ENCODE data around the gene FKBP1A. TPM values are rescaled to one million over a fixed set of nuclear protein-coding genes. Genes with fewer than 3 reads are reported as not detected.

Gene FKBP1A
- total RNA-seq, 1 donor from 2014 or later, result 183 TPM

DNA sequence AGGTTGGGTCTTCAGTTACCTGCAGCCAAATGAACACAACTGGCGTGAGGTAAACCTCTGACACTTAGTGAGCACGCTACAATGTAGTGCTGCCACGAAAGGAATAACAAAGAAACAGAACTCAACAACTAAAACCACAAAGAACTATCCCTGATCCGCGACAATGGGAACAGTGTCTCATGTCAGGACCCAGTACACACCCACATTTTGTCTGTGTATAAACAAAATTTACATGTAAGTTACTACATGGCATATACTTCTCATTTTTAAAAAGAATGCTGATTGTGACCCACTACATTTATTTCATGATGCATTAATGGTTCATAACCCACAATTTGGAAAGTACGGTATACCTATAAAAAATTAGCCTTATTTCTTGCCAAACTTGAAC is 14.1 kb downstream of the FKBP1A start:
- H3K4me1 Mint-ChIP-seq (ENCODE audit: low read depth), result peaks cover 58% of the 10 kb centered on the region
- H3K27me3 Mint-ChIP-seq (ENCODE audit: low read depth), result no peaks in the 10 kb centered on the region
- H3K4me3 Mint-ChIP-seq (ENCODE audit: unreplicated experiment), result no peak overlapping the region
- no peaks in the 10 kb centered on the region for H3K9me3 Mint-ChIP-seq (ENCODE audit: low read depth)
- no peaks in the 10 kb centered on the region for H3K36me3 Mint-ChIP-seq (ENCODE audit: low read depth)
- no peak for DNase-seq (ENCODE audit: low spot score)
- H3K27ac Mint-ChIP-seq (ENCODE audit: unreplicated experiment), result no peak overlapping the region
- TF ChIP-seq, protein P1, sequence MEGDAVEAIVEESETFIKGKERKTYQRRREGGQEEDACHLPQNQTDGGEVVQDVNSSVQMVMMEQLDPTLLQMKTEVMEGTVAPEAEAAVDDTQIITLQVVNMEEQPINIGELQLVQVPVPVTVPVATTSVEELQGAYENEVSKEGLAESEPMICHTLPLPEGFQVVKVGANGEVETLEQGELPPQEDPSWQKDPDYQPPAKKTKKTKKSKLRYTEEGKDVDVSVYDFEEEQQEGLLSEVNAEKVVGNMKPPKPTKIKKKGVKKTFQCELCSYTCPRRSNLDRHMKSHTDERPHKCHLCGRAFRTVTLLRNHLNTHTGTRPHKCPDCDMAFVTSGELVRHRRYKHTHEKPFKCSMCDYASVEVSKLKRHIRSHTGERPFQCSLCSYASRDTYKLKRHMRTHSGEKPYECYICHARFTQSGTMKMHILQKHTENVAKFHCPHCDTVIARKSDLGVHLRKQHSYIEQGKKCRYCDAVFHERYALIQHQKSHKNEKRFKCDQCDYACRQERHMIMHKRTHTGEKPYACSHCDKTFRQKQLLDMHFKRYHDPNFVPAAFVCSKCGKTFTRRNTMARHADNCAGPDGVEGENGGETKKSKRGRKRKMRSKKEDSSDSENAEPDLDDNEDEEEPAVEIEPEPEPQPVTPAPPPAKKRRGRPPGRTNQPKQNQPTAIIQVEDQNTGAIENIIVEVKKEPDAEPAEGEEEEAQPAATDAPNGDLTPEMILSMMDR (IDR thresholded peaks at IDR 0.05), result no peak

DNA sequence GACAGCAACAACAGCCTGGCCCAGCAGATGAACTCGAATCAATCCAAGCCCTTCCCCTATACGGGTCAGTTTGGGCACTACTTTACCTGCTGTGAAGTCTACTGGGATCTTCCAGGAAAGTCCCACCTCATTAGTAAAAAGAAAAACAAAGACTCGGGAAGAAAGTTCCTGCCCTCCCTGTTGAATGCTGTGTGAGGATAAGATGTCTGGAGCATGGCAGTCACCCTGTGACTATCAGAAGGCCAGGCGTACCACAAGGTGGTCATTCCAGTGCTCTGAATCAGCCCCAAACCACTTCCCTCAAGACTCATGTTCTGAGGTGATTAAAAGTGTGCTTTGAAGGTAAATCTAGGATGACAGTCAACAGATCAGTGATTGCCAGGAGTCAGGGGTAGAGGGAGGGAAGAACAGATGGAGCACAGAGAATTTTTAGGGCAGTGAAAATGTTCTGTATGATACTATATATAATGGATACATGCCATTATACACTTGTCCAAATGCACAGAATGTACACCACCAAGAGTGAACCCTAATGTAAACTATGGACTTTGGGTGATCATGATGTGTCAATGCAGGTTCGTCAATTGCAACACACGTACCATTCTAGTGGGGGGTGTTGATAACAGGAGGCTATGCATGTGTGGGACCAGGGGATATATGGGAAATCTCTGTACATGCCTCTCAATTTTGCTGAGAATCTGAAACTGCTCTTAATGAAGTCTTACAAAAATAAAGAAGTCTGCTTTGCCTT is 14.7 kb downstream of the FKBP1A start:
- no peaks in the 10 kb centered on the region for H3K27me3 Mint-ChIP-seq (ENCODE audit: low read depth)
- H3K36me3 Mint-ChIP-seq (ENCODE audit: low read depth), result no peaks in the 10 kb centered on the region
- peaks cover 58% of the 10 kb centered on the region for H3K4me1 Mint-ChIP-seq (ENCODE audit: low read depth)
- H3K27ac Mint-ChIP-seq (ENCODE audit: unreplicated experiment), result peak overlapping the region; percentile 42
- TF ChIP-seq, protein P1 (IDR thresholded peaks at IDR 0.05), result no peak
- H3K4me3 Mint-ChIP-seq (ENCODE audit: unreplicated experiment), result no peak overlapping the region
- H3K9me3 Mint-ChIP-seq (ENCODE audit: low read depth), result no peaks in the 10 kb centered on the region
- DNase-seq (ENCODE audit: low spot score), result no peak

DNA sequence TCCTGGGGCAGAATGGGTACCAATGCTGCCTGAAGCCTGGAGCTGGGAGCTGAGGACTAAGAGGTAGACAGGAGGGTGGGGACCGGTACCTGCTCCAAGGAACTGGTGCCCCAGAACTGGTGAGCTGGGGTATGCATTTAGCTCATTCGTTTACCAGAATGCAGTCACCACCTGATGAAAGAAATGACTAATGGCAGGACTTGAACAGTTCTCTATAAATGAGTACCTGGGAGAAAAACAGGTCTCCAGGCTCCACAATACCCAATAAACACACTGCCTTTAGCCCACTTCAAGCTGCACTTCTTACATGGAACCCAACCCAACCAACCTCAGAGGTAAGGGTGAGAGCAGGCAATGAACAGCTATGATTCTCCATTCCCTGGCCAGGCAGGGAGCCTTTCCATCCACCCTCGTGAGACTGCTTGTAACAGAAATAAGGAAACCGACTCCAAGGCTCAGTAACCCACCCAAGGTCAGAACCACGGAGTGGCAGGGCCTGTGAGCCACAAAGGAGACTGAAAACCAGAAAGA is 15.4 kb downstream of the FKBP1A start:
- TF ChIP-seq, protein P1 (IDR thresholded peaks at IDR 0.05), result no peak
- H3K4me1 Mint-ChIP-seq (ENCODE audit: low read depth), result peaks cover 60% of the 10 kb centered on the region
- no peak overlapping the region for H3K4me3 Mint-ChIP-seq (ENCODE audit: unreplicated experiment)
- no peak for DNase-seq (ENCODE audit: low spot score)
- peaks cover 3% of the 10 kb centered on the region for H3K36me3 Mint-ChIP-seq (ENCODE audit: low read depth)
- H3K27me3 Mint-ChIP-seq (ENCODE audit: low read depth), result no peaks in the 10 kb centered on the region
- H3K9me3 Mint-ChIP-seq (ENCODE audit: low read depth), result no peaks in the 10 kb centered on the region
- H3K27ac Mint-ChIP-seq (ENCODE audit: unreplicated experiment), result peak overlapping the region; percentile 42

DNA sequence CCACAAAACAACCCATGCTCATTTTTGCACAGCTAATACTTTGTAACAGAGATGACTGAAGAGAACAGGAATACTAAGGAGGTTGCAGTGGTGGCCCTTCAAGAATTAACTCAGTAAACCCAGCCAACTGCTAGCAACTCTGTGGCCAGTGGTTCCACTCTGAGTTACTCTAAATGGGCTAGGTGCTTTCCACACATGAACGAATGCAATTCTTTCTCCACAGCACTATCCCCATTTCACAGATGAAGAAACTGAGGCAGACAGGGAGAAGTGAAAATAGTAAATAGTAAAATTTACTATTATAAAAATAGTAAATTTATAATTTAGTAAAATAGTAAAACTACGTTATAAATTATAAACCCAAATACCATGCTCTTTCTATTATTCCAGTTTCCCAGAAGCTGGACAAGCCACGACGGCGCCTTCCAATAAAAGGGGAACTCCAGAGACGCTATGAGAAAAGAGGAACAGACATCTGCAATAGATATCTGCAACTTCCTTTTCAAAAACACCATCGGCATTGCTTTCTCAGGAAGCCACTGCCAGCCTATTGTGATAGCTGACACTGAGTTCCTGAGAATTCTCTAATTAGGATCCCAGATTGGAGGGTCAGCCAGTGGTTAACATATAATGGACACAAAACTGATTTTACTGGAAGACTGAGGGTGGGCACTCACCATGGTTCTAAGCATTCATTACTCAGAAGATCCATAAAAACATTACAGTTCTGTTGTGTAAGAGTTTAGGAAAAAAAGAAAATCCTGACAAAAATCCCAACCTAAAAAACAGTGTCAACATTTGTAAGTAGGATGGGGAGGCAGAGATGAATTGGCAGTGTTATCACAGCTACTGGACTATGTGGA is 16.2 kb downstream of the FKBP1A start:
- Mint-ChIP-seq H3K27ac (ENCODE audit: unreplicated experiment) (peak overlapping the region; percentile 81), H3K4me3 (ENCODE audit: unreplicated experiment) (no peak overlapping the region), H3K27me3 (ENCODE audit: low read depth) (no peaks in the 10 kb centered on the region), H3K36me3 (ENCODE audit: low read depth) (peaks cover 3% of the 10 kb centered on the region), H3K4me1 (ENCODE audit: low read depth) (peaks cover 60% of the 10 kb centered on the region), H3K9me3 (ENCODE audit: low read depth) (no peaks in the 10 kb centered on the region)
- TF ChIP-seq, protein P1 (IDR thresholded peaks at IDR 0.05), result no peak
- DNase-seq (ENCODE audit: low spot score), result no peak

DNA sequence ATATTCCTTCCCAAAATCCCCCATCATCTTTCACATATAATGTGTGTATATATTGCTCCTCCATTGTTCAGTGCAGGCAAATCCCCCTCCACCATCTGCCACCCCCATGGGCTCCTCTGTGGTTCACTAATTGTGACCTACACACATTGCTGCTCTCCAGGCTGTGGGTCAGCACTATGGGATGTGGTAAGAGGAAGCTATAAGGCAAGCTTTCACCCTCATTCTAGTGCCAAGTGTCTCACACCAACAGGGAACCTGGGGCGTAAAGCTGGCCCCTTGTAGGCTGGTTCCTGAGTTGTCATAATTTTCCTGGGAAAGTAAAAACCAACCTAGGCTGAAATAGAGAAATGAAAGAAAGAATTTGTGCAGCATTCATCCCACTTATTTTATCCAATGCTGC is 16.8 kb downstream of the FKBP1A start:
- no peak for DNase-seq (ENCODE audit: low spot score)
- Mint-ChIP-seq H3K27me3 (ENCODE audit: low read depth) (no peaks in the 10 kb centered on the region), H3K4me1 (ENCODE audit: low read depth) (peaks cover 60% of the 10 kb centered on the region), H3K9me3 (ENCODE audit: low read depth) (no peaks in the 10 kb centered on the region), H3K4me3 (ENCODE audit: unreplicated experiment) (no peak overlapping the region), H3K27ac (ENCODE audit: unreplicated experiment) (peak overlapping the region; percentile 81), H3K36me3 (ENCODE audit: low read depth) (peaks cover 3% of the 10 kb centered on the region)
- TF ChIP-seq, protein P1 (IDR thresholded peaks at IDR 0.05), result no peak
